NCI-H1436 treated with DMSO at 0.1 percent for 48 hours (cell line): ENCODE data around the gene PEX12.
"Not testable (repeated sequence)": the region's sequence is repeated elsewhere in the genome, so short reads cannot be mapped to it uniquely, and the experiment has no call there.

Source experiments
- DNase-seq: peaks from one replicate; lab custom pipeline; 2025; lab: John Stamatoyannopoulos, UW

The PEX12 gene

DNA sequence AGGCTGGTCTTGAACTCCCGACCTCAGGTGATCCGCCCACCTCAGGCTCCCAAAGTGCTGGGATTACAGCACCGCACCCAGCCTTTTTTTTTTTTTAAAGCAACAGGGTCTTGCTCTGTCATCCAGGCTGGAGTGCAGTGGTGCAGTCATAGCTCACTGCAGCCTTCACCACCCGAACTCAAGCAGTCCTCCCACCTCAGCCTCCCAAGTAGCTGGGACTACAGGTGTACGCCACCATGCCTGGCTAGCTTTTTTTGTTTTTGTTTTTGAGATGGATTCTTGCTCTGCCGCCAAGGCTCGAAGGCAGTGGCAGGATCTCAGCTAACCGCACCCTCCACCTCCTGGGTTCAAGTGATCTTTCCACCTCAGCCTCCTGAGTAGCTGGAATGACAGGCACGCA is 43.0 kb downstream of the PEX12 start:
- DNase-seq, result not testable (repeated sequence)

DNA sequence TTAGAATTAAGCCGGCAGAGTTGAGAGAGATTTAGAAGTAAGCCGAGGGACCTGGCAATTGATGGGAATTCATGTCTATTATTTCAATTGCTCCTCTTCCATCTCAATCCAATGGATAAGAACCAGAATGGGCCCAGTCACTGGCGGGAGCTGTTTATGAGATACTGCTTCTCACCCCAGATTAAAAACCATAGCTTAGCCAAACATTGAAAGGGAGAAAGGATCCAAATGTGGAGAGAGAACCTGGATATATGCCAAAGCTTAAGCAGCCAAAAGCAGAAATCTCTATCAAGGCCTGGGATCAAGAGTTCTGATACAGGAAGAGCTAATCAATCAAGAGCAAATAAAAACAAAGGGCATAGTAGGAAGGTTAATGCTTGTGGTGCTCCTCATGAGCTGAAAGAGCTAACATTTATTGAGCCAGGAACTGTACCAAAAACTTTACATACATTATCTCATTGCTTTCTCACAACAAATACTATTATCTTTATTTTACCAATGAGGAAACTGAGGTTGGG is 43.7 kb downstream of the PEX12 start:
- DNase-seq, result no peak

DNA sequence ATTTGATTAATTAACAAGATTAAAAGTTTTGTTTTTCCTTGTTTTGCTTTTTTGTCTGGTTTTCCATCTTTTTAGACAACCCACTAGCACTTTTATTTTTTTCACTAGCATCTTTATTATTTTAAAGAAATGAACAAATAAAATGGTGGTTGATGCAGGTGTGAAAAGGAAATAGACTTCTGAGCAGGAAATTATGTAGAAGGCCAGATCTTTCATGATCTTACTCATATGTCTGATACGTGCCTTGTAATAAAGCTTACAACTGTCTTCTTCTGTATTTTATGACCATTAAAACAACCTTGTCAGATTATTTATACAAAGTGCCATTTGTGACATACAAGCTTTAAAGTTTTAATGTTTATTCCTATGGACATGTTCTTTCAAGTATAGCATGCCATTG is 47.2 kb downstream of the PEX12 start:
- DNase-seq, result no peak

DNA sequence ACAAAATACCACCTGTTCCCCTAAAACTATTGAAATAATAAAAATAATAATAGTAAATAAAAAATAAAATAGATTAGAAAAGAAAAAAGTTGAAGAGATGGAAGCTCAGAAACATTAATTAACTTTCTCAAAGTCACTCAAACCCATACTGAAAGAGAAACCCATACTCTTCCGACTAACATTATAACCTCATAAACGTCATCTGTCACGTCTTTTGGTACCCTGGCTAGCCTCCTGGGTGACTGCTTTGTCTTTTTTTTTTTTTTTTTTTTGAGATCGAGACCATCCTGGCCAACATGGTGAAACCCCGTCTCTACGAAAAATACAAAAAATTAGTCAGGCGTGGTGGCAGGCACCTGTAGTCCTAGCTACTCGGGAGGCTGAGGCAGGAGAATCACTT is 48.5 kb downstream of the PEX12 start:
- no peak for DNase-seq

DNA sequence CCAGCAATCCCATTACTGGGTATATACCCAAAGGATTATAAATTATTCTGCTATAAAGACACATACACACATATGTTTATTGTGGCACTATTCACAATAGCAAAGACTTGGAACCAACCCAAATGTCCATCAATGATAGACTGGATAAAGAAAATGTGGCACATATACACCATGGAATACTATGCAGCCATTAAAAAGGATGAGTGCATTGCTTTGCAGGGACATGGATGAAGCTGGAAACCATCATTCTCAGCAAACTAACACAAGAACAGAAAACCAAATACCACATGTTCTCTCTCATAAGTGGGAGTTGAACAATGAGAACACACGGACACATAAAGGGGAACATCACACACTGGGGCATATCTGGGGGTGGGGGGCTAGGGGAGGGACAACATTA is 49.0 kb downstream of the PEX12 start:
- not testable (repeated sequence) for DNase-seq
